GM23248 (cell line): ENCODE results near the gene MPZL3.

Source experiments
- EZH2 ChIP-seq: fragments of 200-600 bp; sonication (generic); IDR thresholded peaks from 2 replicates; pipeline ENCODE4 v1.6.1; 2018; ENCODE audit warnings: antibody characterized with exemption, mild to moderate bottlenecking; ENCODE audit not compliant: insufficient read depth, poor library complexity, severe bottlenecking
- EZH2phosphoT487 ChIP-seq: fragments of 200-600 bp; sonication (generic); IDR thresholded peaks from 2 replicates; pipeline ENCODE4 v1.6.1; 2018; ENCODE audit warnings: antibody characterized with exemption, moderate library complexity, mild to moderate bottlenecking, low read depth; ENCODE audit not compliant: insufficient read depth

DNA sequence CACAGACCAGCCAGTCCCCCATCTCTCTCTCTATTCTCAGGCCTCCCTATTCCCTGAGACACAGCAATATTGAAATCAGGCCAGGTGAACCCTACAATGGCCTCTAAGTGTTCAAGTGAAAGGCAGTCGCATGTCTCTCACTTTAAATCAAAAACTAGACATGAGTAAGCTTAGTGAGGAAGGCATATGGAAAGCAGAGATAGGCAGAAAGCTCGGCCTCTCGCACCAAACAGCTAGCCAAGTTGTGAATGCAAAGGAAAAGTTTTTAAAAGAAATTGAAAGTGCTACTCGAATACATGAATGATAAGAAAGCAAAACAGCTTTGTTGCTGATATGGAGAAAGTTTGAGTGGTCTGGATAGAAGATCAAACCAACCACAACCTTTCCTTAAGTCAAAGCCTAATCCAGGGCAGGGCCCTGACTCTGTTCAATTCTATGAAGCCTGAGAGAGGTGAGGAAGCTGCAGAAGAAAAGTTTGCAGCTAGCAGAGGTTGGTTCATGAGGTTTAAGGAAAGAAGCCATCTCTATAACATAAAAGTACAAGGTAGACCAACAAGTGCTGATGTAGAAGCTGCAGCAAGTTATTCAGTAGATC, 31.7 kb upstream of the MPZL3 start:
- TF ChIP-seq EZH2phosphoT487 (no peak), EZH2 (no peak)
